RWPE1 (cell line): ENCODE measurements around the gene CUTA.

ENCODE experiments used
- CTCF ChIA-PET: fragments of 350-600 bp; sonication (Branson Sonifier 250); formaldehyde crosslinking; extraction: SDS; loops from one replicate; lab custom pipeline; 2021; lab: Yijun Ruan, JAX
- POLR2A ChIA-PET: fragments of 400-600 bp; formaldehyde crosslinking; extraction: SDS; loops from one replicate; lab custom pipeline; 2020; ENCODE audit warnings: antibody characterized with exemption; ENCODE audit not compliant: low non-redundant PET; lab: Yijun Ruan, JAX
- DNase-seq: peaks from one replicate; pipeline ENCODE4 v3.0.0; 2012; ENCODE audit warnings: low spot score
- H3K27ac ChIP-seq: fragments of 450-650 bp; 2 replicates; pipeline ENCODE4 v1.5.1; 2017
- CTCF ChIP-seq: fragments of 450-650 bp; conservative IDR thresholded peaks from 2 replicates; pipeline ENCODE4 v1.5.1; 2017; ENCODE audit warnings: low read depth, mild to moderate bottlenecking

Gene CUTA

DNA sequence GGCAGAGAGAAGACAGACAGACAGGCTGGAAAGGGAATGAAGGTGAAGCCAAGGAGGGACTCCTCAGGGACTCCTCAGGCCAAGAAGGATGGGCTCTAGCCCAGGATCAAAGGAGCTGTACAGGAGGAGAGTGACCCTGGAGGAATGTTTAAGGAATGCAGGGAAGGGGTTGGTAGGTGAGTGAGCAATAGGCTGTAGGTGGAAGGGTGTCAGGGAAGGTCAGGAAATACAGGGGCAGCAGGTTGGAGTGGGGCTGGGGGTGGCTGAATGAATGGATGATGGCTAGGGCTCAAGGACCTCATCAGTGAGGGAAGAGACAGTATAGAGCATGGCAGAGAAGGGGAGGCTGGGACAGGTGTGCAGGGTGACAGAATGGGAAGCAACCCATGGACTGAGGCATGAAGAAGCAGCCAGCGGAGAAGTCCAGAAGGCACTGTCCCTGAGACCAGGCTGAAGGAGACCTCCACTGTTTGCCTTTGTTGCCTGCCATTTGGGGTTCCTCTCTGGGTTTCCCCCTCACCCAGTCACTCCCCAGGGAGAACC, 15.2 kb upstream of the CUTA start:
- no peak for DNase-seq
- peak overlapping the region; percentile 18; the same call in 1 of the 2 replicates for H3K27ac ChIP-seq
- ChIA-PET POLR2A (no interaction called here), CTCF (no interaction called here)
- no peak for TF ChIP-seq CTCF

GRCh38 chr6:33432546-33432945, 14.6 kb upstream of the CUTA start:
- DNase-seq = no peak
- POLR2A ChIA-PET = no interaction called here
- CTCF ChIA-PET = no interaction called here
- peak overlapping the region; percentile 12; the same call in 1 of the 2 replicates for H3K27ac ChIP-seq
- no peak for TF ChIP-seq CTCF

GRCh38 chr6:33431880-33432541, 14.1 kb upstream of the CUTA start:
- POLR2A ChIA-PET = interaction anchor here (0.6 kb wide), 1 partner anchor 23 kb away, joined by 5 read pairs; no protein-coding TSS in a partner anchor
- CTCF ChIA-PET = interaction anchor here (0.8 kb wide), 1 partner anchor 139 kb away, joined by 4 read pairs; no protein-coding TSS in a partner anchor
- no peak for TF ChIP-seq CTCF
- H3K27ac ChIP-seq = peak overlapping the region; percentile 46; the same call in 1 of the 2 replicates
- no peak for DNase-seq

DNA sequence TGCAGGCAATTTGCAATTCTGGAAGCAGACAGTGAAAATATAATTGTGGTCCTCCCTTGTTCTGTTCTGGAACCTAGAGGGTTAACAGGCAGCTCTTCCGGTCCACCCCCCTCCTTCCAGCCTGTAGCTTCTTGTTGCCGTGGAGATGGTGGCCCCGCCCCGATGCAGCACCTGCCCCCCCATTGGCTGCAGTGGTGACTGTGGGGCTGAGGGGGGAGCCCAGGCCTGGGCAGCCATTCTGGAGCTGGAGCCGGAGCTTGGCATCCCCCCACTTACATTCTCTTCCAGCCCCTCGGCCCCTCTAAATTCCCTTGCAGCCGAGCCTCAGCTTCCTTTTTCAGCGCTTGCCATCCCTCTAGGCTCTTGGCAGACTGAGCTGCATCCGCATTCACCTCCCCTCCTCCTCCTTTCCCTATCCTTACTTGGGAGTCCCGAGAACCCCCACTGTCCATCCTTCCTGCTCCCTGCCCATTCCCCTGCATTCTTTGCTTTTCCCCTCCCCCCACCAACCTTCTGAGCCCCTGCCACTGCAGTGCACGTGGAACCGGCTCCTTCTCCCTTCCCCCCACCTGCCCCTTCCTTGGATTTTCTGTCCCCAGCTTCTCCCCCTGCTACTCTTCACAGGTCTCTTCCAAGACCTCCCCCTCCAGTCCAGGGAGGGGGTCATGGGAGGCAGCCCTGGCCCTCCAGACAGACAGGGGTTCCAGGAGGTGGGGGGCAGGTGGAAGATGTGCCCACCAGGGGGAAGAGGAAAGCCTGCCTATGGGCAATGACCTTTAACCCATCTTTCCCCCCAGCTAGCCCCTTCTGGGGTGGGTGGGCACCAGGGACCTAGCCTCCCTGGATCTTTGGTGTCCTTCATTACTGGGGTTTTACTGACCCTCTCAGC, 13.3 kb upstream of the CUTA start:
- POLR2A ChIA-PET = interaction anchor here (0.6 kb wide), 1 partner anchor 24 kb away, joined by 5 read pairs; no protein-coding TSS in a partner anchor
- peak overlapping the region; percentile 46 for H3K27ac ChIP-seq
- no peak for TF ChIP-seq CTCF
- peak; percentile 73 for DNase-seq
- CTCF ChIA-PET = interaction anchor here (0.6 to 0.8 kb wide), 2 partner anchors 140 to 146 kb away, joined by 4 to 6 read pairs; no protein-coding TSS in a partner anchor

DNA sequence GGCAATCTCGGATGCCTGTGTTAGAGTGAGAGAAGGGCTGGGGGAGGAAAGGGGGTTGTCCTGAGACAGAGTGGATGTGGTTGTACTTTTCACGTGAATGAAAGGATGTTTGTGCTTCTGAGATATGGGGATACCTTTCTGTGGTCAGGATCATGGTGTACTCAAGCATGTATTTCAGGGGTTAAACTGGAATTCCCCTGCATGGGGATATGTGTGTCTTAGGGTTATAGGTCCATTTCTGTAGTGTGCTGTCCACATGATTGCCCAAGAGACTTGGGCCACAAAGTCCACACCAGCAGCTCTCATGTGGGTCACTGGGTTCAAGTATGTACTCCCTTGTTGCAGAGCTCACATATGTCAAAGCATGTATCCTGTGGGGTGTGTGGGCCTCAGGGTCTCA, 12.4 kb upstream of the CUTA start:
- peak overlapping the region; percentile 46; the same call in 1 of the 2 replicates for H3K27ac ChIP-seq
- POLR2A ChIA-PET = no interaction called here
- no peak for TF ChIP-seq CTCF
- CTCF ChIA-PET = no interaction called here
- no peak for DNase-seq

GRCh38 chr6:33429750-33430052, 11.8 kb upstream of the CUTA start:
- no peak for DNase-seq
- ChIA-PET POLR2A (no interaction called here), CTCF (no interaction called here)
- H3K27ac ChIP-seq = peak overlapping the region; percentile 99
- no peak for TF ChIP-seq CTCF
